Stimulated activated effector memory CD8-positive, alpha-beta T cell treated with anti-CD3 and anti-CD28 coated beads, Interleukin-12 subunit alpha, Interleukin-12 subunit beta, amount 100 ng/mL, for 72 hours (primary cell): ENCODE measurements around the gene ELK1.
A peak's percentile ranks its signal among the peaks of the same experiment; 100 is the strongest.
"Not testable (repeated sequence)": the region's sequence is repeated elsewhere in the genome, so short reads cannot be mapped to it uniquely, and the experiment has no call there.

Experiments
- ATAC-seq: fragments of 150-1000 bp; cut with Tn5 transposase; 2 replicates; pipeline ENCODE4 v1.10.0; 2021
- DNase-seq, 2 donors: peaks; one replicate each; pipeline ENCODE4 v3.0.0; 2021 to 2022; ENCODE audit warnings: low spot score in 2 of 2
- H3K27ac Mint-ChIP-seq: one replicate; pipeline ENCODE4 v1.8.0; 2022; ENCODE audit warnings: mild to moderate bottlenecking, mixed read lengths
- H3K36me3 Mint-ChIP-seq: one replicate; pipeline ENCODE4 v1.8.0; 2022; ENCODE audit warnings: mild to moderate bottlenecking, mixed read lengths
- H3K4me1 Mint-ChIP-seq: one replicate; pipeline ENCODE4 v1.8.0; 2022; ENCODE audit warnings: mixed read lengths
- H3K4me3 Mint-ChIP-seq: one replicate; pipeline ENCODE4 v1.8.0; 2022; ENCODE audit warnings: mild to moderate bottlenecking, mixed read lengths
- H3K9me3 Mint-ChIP-seq: one replicate; pipeline ENCODE4 v1.8.0; 2022; ENCODE audit warnings: mixed read lengths

Gene ELK1

GRCh38 chrX:47650164-47651042 is at the start of gene ELK1:
TSS of gene ELK1 (minus strand) at chrX:47650563. CDS start at chrX:47641441, 9,122 bp downstream.
- Mint-ChIP-seq H3K4me3 (peak within 1 kb of the TSS; percentile 84), H3K9me3 (no peaks in the 10 kb centered on the region), H3K4me1 (peaks cover 65% of the 10 kb centered on the region), H3K36me3 (peaks cover 92% of the 10 kb centered on the region), H3K27ac (peak within 1 kb of the TSS; percentile 91)
- peak; percentile 56 to 88 for DNase-seq
- peak; percentile 96 for ATAC-seq

GRCh38 chrX:47697181-47697580 is 46.8 kb upstream of the ELK1 start:
- DNase-seq, result no peak
- Mint-ChIP-seq H3K9me3 (no peaks in the 10 kb centered on the region), H3K27ac (no peak overlapping the region), H3K4me1 (no peaks in the 10 kb centered on the region), H3K4me3 (no peak overlapping the region), H3K36me3 (no peaks in the 10 kb centered on the region)
- ATAC-seq, result no peak

GRCh38 chrX:47690175-47690574 is 39.8 kb upstream of the ELK1 start:
- DNase-seq (no peak), ATAC-seq (no peak)
- Mint-ChIP-seq H3K36me3 (no peaks in the 10 kb centered on the region), H3K9me3 (no peaks in the 10 kb centered on the region), H3K4me1 (no peaks in the 10 kb centered on the region), H3K4me3 (no peak overlapping the region), H3K27ac (no peak overlapping the region)

- H3K36me3 Mint-ChIP-seq, result no peaks in the 10 kb centered on the region
- H3K4me3 Mint-ChIP-seq, result no peak overlapping the region
- no peak for DNase-seq
- H3K9me3 Mint-ChIP-seq, result no peaks in the 10 kb centered on the region
- ATAC-seq, result no peak
- peaks cover 6% of the 10 kb centered on the region for H3K4me1 Mint-ChIP-seq
- no peak overlapping the region for H3K27ac Mint-ChIP-seq
Measured at GRCh38 chrX:47687263-47687662, 36.9 kb upstream of the ELK1 start.

GRCh38 chrX:47683829-47684205 is 33.5 kb upstream of the ELK1 start:
- DNase-seq (no peak), ATAC-seq (no peak)
- no peak overlapping the region for H3K27ac Mint-ChIP-seq
- no peaks in the 10 kb centered on the region for H3K9me3 Mint-ChIP-seq
- H3K4me3 Mint-ChIP-seq, result no peak overlapping the region
- peaks cover 6% of the 10 kb centered on the region for H3K4me1 Mint-ChIP-seq
- H3K36me3 Mint-ChIP-seq, result no peaks in the 10 kb centered on the region

- DNase-seq, result no peak
- H3K9me3 Mint-ChIP-seq, result no peaks in the 10 kb centered on the region
- H3K4me3 Mint-ChIP-seq, result no peak overlapping the region
- no peaks in the 10 kb centered on the region for H3K36me3 Mint-ChIP-seq
- H3K27ac Mint-ChIP-seq, result no peak overlapping the region
- no peak for ATAC-seq
- H3K4me1 Mint-ChIP-seq, result peaks cover 6% of the 10 kb centered on the region
Measured at GRCh38 chrX:47683184-47683828, 32.9 kb upstream of the ELK1 start.

GRCh38 chrX:47675959-47676859 is 25.8 kb upstream of the ELK1 start:
- not testable (repeated sequence) for H3K4me1 Mint-ChIP-seq, H3K36me3 Mint-ChIP-seq, ATAC-seq, H3K4me3 Mint-ChIP-seq, DNase-seq, H3K27ac Mint-ChIP-seq, H3K9me3 Mint-ChIP-seq

GRCh38 chrX:47674776-47675175 is 24.4 kb upstream of the ELK1 start:
- H3K4me1 Mint-ChIP-seq, result no peaks in the 10 kb centered on the region
- ATAC-seq (no peak), DNase-seq (no peak)
- H3K9me3 Mint-ChIP-seq, result no peaks in the 10 kb centered on the region
- H3K27ac Mint-ChIP-seq, result no peak overlapping the region
- no peak overlapping the region for H3K4me3 Mint-ChIP-seq
- H3K36me3 Mint-ChIP-seq, result no peaks in the 10 kb centered on the region

GRCh38 chrX:47665797-47666196 is 15.4 kb upstream of the ELK1 start:
- H3K4me3 Mint-ChIP-seq, H3K9me3 Mint-ChIP-seq, ATAC-seq, DNase-seq, H3K27ac Mint-ChIP-seq, H3K36me3 Mint-ChIP-seq: not testable (repeated sequence)
- peaks cover 13% of the 10 kb centered on the region for H3K4me1 Mint-ChIP-seq

GRCh38 chrX:47664737-47665136 is 14.4 kb upstream of the ELK1 start:
- H3K4me1 Mint-ChIP-seq, result peaks cover 18% of the 10 kb centered on the region
- no peaks in the 10 kb centered on the region for H3K36me3 Mint-ChIP-seq
- DNase-seq (peak in 1 of 2 donors; percentile 2), ATAC-seq (no peak)
- H3K27ac Mint-ChIP-seq, result no peak overlapping the region
- H3K9me3 Mint-ChIP-seq, result no peaks in the 10 kb centered on the region
- H3K4me3 Mint-ChIP-seq, result no peak overlapping the region

- peak; percentile 42 for ATAC-seq
Measured at GRCh38 chrX:47662144-47662657, 11.8 kb upstream of the ELK1 start.

GRCh38 chrX:47661539-47661938 is 11.2 kb upstream of the ELK1 start:
- H3K36me3 Mint-ChIP-seq, result peaks cover 25% of the 10 kb centered on the region
- H3K9me3 Mint-ChIP-seq, result no peaks in the 10 kb centered on the region
- ATAC-seq (no peak), DNase-seq (peak in 1 of 2 donors; percentile 23)
- H3K27ac Mint-ChIP-seq, result no peak overlapping the region
- peaks cover 29% of the 10 kb centered on the region for H3K4me1 Mint-ChIP-seq
- no peak overlapping the region for H3K4me3 Mint-ChIP-seq

More at GRCh38 chrX:47662144-47662657, 11.8 kb upstream of the ELK1 start:
- peaks cover 18% of the 10 kb centered on the region for H3K36me3 Mint-ChIP-seq
- peak in 1 of 2 donors; percentile 50 for DNase-seq
- H3K27ac Mint-ChIP-seq, result peak overlapping the region; percentile 79
- peaks cover 26% of the 10 kb centered on the region for H3K4me1 Mint-ChIP-seq
- H3K9me3 Mint-ChIP-seq, result no peaks in the 10 kb centered on the region
- H3K4me3 Mint-ChIP-seq, result peak overlapping the region; percentile 25

GRCh38 chrX:47659421-47659726 is 9.0 kb upstream of the ELK1 start:
- DNase-seq (no peak), ATAC-seq (no peak)
- Mint-ChIP-seq H3K36me3 (peaks cover 47% of the 10 kb centered on the region), H3K27ac (peak overlapping the region; percentile 98), H3K9me3 (no peaks in the 10 kb centered on the region), H3K4me1 (peaks cover 35% of the 10 kb centered on the region), H3K4me3 (peak overlapping the region; percentile 78)

- Mint-ChIP-seq H3K4me1 (peaks cover 33% of the 10 kb centered on the region), H3K9me3 (no peaks in the 10 kb centered on the region), H3K27ac (peak within 1 kb of the TSS; percentile 98), H3K4me3 (peak within 1 kb of the TSS; percentile 78), H3K36me3 (peaks cover 52% of the 10 kb centered on the region)
- peak; percentile 73 to 92 for DNase-seq
- ATAC-seq, result peak; percentile 92
Measured at GRCh38 chrX:47658684-47659420, 8.5 kb upstream of the ELK1 start, which contains the start of gene UXT. TSS of gene UXT (minus strand) at chrX:47659180. CDS start at chrX:47658927, 253 bp downstream.
